ENCODE measurements around the gene ASRGL1.
A peak's percentile ranks its signal among the peaks of the same experiment; 100 is the strongest.

The ASRGL1 gene

DNA sequence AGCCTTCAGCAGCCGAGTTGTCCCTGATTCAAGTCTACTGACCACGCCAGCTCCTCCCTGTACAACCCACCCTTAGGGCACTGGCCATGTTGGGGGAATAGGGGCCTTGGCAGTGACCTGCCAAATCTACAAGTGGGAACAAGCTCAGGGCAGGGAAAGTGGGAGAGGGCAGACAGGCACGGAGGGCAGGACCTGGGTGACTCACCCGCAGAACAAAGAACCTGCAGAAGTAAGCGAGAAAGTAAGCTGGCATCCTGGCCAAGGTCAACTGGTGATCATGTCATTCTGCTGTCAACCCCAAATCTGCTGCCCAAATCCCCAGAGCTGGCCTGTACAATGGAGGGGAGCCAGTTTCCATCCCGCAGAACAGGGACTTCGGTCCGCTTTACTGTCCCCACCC, 73.7 kb downstream of the ASRGL1 start:
- H2AFZ ChIP-seq (ENCODE audit: low read length), result no peak overlapping the region
- H3K27me3 ChIP-seq (ENCODE audit: control insufficient read depth in 3 of 3, insufficient read depth in 3 of 3, low read depth in 1 of 3, low read length in 3 of 3), result peaks cover 0 to 15% (median 0%) of the 10 kb centered on the region in 3 experiments
- no peak for DNase-seq (ENCODE audit: low spot score)
- H2BK12ac ChIP-seq (ENCODE audit: low read length), result no peak overlapping the region
- H3K23ac ChIP-seq (ENCODE audit: low read depth, low read length, poor library complexity), result no peak overlapping the region
- H3K79me1 ChIP-seq (ENCODE audit: low read depth, low read length), result no peaks in the 10 kb centered on the region
- no CpG with 5 or more reads among the region's 8 CpGs for WGBS, 2 donors (ENCODE audit: extremely low coverage in 2 of 2, insufficient read length in 2 of 2, insufficient replicate concordance in 1 of 2)
- H3K4me1 ChIP-seq (ENCODE audit: control insufficient read depth in 2 of 2, insufficient read depth in 1 of 2, low read depth in 1 of 2, low read length in 2 of 2), result peaks cover 2% of the 10 kb centered on the region in 2 donors
- no peaks in the 10 kb centered on the region for H3K9me3 ChIP-seq (replicated peaks in 1 of 2; ENCODE audit: control insufficient read depth in 2 of 2, insufficient read depth in 1 of 2, low read depth in 1 of 2, low read length in 2 of 2)
- no peak overlapping the region for H4K91ac ChIP-seq (ENCODE audit: low read depth, low read length, poor library complexity)
- no peak overlapping the region for H3K4me3 ChIP-seq (ENCODE audit: low read length in 2 of 2)
- H2BK5ac ChIP-seq (ENCODE audit: low read length), result peak overlapping the region; percentile 87
- H2BK15ac ChIP-seq (ENCODE audit: low read length), result no peak overlapping the region
- H3K4me2 ChIP-seq (ENCODE audit: insufficient read depth, low read length, poor library complexity, severe bottlenecking), result no peak overlapping the region
- H2AK5ac ChIP-seq (ENCODE audit: low read depth, low read length), result peak overlapping the region; percentile 20
- H2BK120ac ChIP-seq (ENCODE audit: low read depth, low read length), result no peak overlapping the region
- H3K9ac ChIP-seq (ENCODE audit: low read depth, low read length, poor library complexity), result no peak overlapping the region
- H3K18ac ChIP-seq (ENCODE audit: low read length), result peak overlapping the region; percentile 64
- H3K4ac ChIP-seq (ENCODE audit: low read length), result no peak overlapping the region
- H4K8ac ChIP-seq (ENCODE audit: low read depth, low read length), result no peak overlapping the region
- H3K27ac ChIP-seq (replicated peaks; ENCODE audit: low read length), result no peak overlapping the region
- H3K36me3 ChIP-seq (replicated peaks in 1 of 2; ENCODE audit: control insufficient read depth in 2 of 2, insufficient read depth in 2 of 2, low read length in 2 of 2), result no peaks in the 10 kb centered on the region
- H3K14ac ChIP-seq (ENCODE audit: low read length), result no peak overlapping the region

DNA sequence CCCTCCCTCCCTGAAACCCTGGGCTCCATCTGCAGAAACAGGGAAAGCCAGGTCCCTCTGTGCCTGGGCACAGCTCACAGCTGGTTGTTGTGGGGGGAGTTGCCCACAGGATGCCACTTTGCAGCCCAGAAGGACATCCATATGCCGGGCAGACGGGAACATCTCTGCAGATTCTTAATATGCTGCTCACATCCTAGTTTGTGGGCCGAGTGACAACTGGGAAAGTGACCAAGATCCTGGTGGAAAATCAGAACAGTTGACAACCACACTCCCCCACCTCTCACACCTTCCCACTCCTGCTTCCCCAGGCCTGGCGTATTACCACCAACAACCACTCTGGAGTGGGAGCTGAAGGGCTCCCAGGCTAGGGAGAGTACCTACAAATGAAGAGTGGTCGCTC, 74.3 kb downstream of the ASRGL1 start:
- Histone ChIP-seq H3K4me1 (ENCODE audit: control insufficient read depth in 2 of 2, insufficient read depth in 1 of 2, low read depth in 1 of 2, low read length in 2 of 2) (peaks cover 2% of the 10 kb centered on the region in 2 donors), H3K9ac (ENCODE audit: low read depth, low read length, poor library complexity) (peak overlapping the region; percentile 15), H3K18ac (ENCODE audit: low read length) (peak overlapping the region; percentile 48), H3K27me3 (ENCODE audit: control insufficient read depth in 3 of 3, insufficient read depth in 3 of 3, low read depth in 1 of 3, low read length in 3 of 3) (peaks cover 0 to 13% (median 0%) of the 10 kb centered on the region in 3 experiments), H3K23ac (ENCODE audit: low read depth, low read length, poor library complexity) (no peak overlapping the region), H2BK5ac (ENCODE audit: low read length) (peak overlapping the region; percentile 87), H3K27ac (replicated peaks; ENCODE audit: low read length) (no peak overlapping the region), H4K91ac (ENCODE audit: low read depth, low read length, poor library complexity) (no peak overlapping the region), H3K79me1 (ENCODE audit: low read depth, low read length) (no peaks in the 10 kb centered on the region), H3K4ac (ENCODE audit: low read length) (no peak overlapping the region), H2AK5ac (ENCODE audit: low read depth, low read length) (peak overlapping the region; percentile 20), H2BK12ac (ENCODE audit: low read length) (no peak overlapping the region), H3K14ac (ENCODE audit: low read length) (no peak overlapping the region), H3K9me3 (replicated peaks in 1 of 2; ENCODE audit: control insufficient read depth in 2 of 2, insufficient read depth in 1 of 2, low read depth in 1 of 2, low read length in 2 of 2) (no peaks in the 10 kb centered on the region), H3K36me3 (replicated peaks in 1 of 2; ENCODE audit: control insufficient read depth in 2 of 2, insufficient read depth in 2 of 2, low read length in 2 of 2) (no peaks in the 10 kb centered on the region), H3K4me2 (ENCODE audit: insufficient read depth, low read length, poor library complexity, severe bottlenecking) (no peak overlapping the region), H3K4me3 (ENCODE audit: low read length in 2 of 2) (no peak overlapping the region), H2AFZ (ENCODE audit: low read length) (no peak overlapping the region), H2BK15ac (ENCODE audit: low read length) (no peak overlapping the region), H2BK120ac (ENCODE audit: low read depth, low read length) (no peak overlapping the region), H4K8ac (ENCODE audit: low read depth, low read length) (no peak overlapping the region)
- no CpG with 5 or more reads among the region's 5 CpGs for WGBS, 2 donors (ENCODE audit: extremely low coverage in 2 of 2, insufficient read length in 2 of 2, insufficient replicate concordance in 1 of 2)
- DNase-seq (ENCODE audit: low spot score), result no peak

DNA sequence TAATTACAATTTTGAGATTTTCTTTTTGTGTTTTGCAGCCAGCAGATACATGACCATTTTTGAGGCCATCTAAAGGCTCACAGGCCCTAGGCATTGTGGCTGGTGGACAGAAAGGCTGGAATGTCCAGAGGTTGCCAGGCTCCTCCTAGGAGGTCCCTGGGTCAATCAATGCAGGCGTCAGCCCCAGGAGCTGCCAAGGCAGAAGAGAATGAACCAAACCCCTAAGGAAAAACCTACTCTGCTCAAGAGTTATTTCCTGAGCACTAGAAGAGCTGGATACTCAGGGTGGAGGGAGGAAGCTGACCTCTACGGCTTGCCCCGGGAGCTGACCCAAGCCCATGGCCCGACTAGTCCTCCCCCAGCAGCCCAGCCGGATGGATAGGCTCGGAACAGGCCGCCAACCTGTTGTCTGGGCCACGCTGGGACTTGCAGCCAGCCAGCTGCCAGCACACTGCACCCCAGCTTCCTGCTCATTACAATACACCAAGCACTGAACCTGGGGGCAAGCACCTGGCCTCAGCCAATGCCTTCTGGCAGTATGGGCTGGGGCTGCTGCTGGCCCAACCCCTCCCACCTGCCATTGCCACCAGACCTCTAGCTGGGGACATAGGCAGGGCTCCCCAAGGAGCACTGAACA, 75.9 kb downstream of the ASRGL1 start:
- Histone ChIP-seq H3K14ac (ENCODE audit: low read length) (peak overlapping the region; percentile 71), H3K79me1 (ENCODE audit: low read depth, low read length) (no peaks in the 10 kb centered on the region), H2BK5ac (ENCODE audit: low read length) (peak overlapping the region; percentile 75), H2AK5ac (ENCODE audit: low read depth, low read length) (peak overlapping the region; percentile 94), H2AFZ (ENCODE audit: low read length) (no peak overlapping the region), H3K4me1 (ENCODE audit: control insufficient read depth in 2 of 2, insufficient read depth in 1 of 2, low read depth in 1 of 2, low read length in 2 of 2) (peaks cover 2% of the 10 kb centered on the region in 2 donors), H2BK12ac (ENCODE audit: low read length) (peak overlapping the region; percentile 30), H3K27ac (replicated peaks; ENCODE audit: low read length) (no peak overlapping the region), H3K18ac (ENCODE audit: low read length) (peak overlapping the region; percentile 59), H3K4me2 (ENCODE audit: insufficient read depth, low read length, poor library complexity, severe bottlenecking) (no peak overlapping the region), H3K4ac (ENCODE audit: low read length) (no peak overlapping the region), H3K23ac (ENCODE audit: low read depth, low read length, poor library complexity) (no peak overlapping the region), H3K27me3 (ENCODE audit: control insufficient read depth in 3 of 3, insufficient read depth in 3 of 3, low read depth in 1 of 3, low read length in 3 of 3) (peaks cover 0 to 16% (median 0%) of the 10 kb centered on the region in 3 experiments), H3K4me3 (ENCODE audit: low read length in 2 of 2) (no peak overlapping the region), H3K36me3 (replicated peaks in 1 of 2; ENCODE audit: control insufficient read depth in 2 of 2, insufficient read depth in 2 of 2, low read length in 2 of 2) (no peaks in the 10 kb centered on the region), H4K8ac (ENCODE audit: low read depth, low read length) (peak overlapping the region; percentile 72), H2BK15ac (ENCODE audit: low read length) (peak overlapping the region; percentile 95), H2BK120ac (ENCODE audit: low read depth, low read length) (peak overlapping the region; percentile 91), H3K9ac (ENCODE audit: low read depth, low read length, poor library complexity) (peak overlapping the region; percentile 63), H3K9me3 (replicated peaks in 1 of 2; ENCODE audit: control insufficient read depth in 2 of 2, insufficient read depth in 1 of 2, low read depth in 1 of 2, low read length in 2 of 2) (no peaks in the 10 kb centered on the region), H4K91ac (ENCODE audit: low read depth, low read length, poor library complexity) (no peak overlapping the region)
- no CpG with 5 or more reads among the region's 8 CpGs for WGBS, 2 donors (ENCODE audit: extremely low coverage in 2 of 2, insufficient read length in 2 of 2, insufficient replicate concordance in 1 of 2)
- DNase-seq (ENCODE audit: low spot score), result no peak

DNA sequence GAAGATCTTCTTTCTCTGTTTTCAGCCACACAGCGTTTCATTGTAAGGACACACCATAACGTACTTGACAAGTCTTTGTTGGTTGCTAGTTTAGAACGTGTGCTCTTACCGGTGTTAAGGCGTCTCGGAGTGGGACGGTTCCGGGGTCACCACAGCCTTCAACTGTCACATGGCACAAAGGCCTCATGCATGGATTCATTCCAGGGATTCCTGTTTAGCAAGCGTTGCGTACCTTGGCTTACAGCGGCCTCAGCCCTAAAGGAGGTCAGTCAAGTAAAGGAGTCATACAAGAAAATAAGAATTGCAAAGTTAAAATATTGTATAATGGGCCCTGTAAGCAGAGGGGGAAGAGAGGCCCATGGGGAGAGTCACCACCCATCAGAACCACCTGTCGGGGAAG, 79.3 kb downstream of the ASRGL1 start:
- no peak overlapping the region for H3K23ac ChIP-seq (ENCODE audit: low read depth, low read length, poor library complexity)
- H2BK5ac ChIP-seq (ENCODE audit: low read length), result no peak overlapping the region
- no peaks in the 10 kb centered on the region for H3K79me1 ChIP-seq (ENCODE audit: low read depth, low read length)
- peaks cover 2% of the 10 kb centered on the region in 2 donors for H3K4me1 ChIP-seq (ENCODE audit: control insufficient read depth in 2 of 2, insufficient read depth in 1 of 2, low read depth in 1 of 2, low read length in 2 of 2)
- WGBS, 2 donors (ENCODE audit: extremely low coverage in 2 of 2, insufficient read length in 2 of 2, insufficient replicate concordance in 1 of 2), result no CpG with 5 or more reads among the region's 12 CpGs
- no peak overlapping the region for H2BK15ac ChIP-seq (ENCODE audit: low read length)
- no peak overlapping the region for H3K27ac ChIP-seq (replicated peaks; ENCODE audit: low read length)
- H2AFZ ChIP-seq (ENCODE audit: low read length), result peak overlapping the region; percentile 10
- H3K36me3 ChIP-seq (replicated peaks in 1 of 2; ENCODE audit: control insufficient read depth in 2 of 2, insufficient read depth in 2 of 2, low read length in 2 of 2), result no peaks in the 10 kb centered on the region
- no peak overlapping the region for H3K4me3 ChIP-seq (ENCODE audit: low read length in 2 of 2)
- H3K18ac ChIP-seq (ENCODE audit: low read length), result no peak overlapping the region
- H3K4me2 ChIP-seq (ENCODE audit: insufficient read depth, low read length, poor library complexity, severe bottlenecking), result no peak overlapping the region
- no peak overlapping the region for H3K4ac ChIP-seq (ENCODE audit: low read length)
- DNase-seq (ENCODE audit: low spot score), result no peak
- no peak overlapping the region for H2BK120ac ChIP-seq (ENCODE audit: low read depth, low read length)
- no peak overlapping the region for H2BK12ac ChIP-seq (ENCODE audit: low read length)
- no peaks in the 10 kb centered on the region for H3K9me3 ChIP-seq (replicated peaks in 1 of 2; ENCODE audit: control insufficient read depth in 2 of 2, insufficient read depth in 1 of 2, low read depth in 1 of 2, low read length in 2 of 2)
- no peak overlapping the region for H4K8ac ChIP-seq (ENCODE audit: low read depth, low read length)
- no peak overlapping the region for H3K14ac ChIP-seq (ENCODE audit: low read length)
- no peak overlapping the region for H4K91ac ChIP-seq (ENCODE audit: low read depth, low read length, poor library complexity)
- peaks cover 0 to 22% (median 0%) of the 10 kb centered on the region in 3 experiments for H3K27me3 ChIP-seq (ENCODE audit: control insufficient read depth in 3 of 3, insufficient read depth in 3 of 3, low read depth in 1 of 3, low read length in 3 of 3)
- H2AK5ac ChIP-seq (ENCODE audit: low read depth, low read length), result no peak overlapping the region
- H3K9ac ChIP-seq (ENCODE audit: low read depth, low read length, poor library complexity), result no peak overlapping the region

Data from neuronal stem cell (in vitro differentiated cells).